ENCODE results near the gene MAP2. TPM values are rescaled to one million over a fixed set of nuclear protein-coding genes. Genes with fewer than 3 reads are reported as not detected.

Gene MAP2
- total and polyA plus RNA-seq, 12 donors: 3.5 to 15.5 (median 5.5) TPM

DNA sequence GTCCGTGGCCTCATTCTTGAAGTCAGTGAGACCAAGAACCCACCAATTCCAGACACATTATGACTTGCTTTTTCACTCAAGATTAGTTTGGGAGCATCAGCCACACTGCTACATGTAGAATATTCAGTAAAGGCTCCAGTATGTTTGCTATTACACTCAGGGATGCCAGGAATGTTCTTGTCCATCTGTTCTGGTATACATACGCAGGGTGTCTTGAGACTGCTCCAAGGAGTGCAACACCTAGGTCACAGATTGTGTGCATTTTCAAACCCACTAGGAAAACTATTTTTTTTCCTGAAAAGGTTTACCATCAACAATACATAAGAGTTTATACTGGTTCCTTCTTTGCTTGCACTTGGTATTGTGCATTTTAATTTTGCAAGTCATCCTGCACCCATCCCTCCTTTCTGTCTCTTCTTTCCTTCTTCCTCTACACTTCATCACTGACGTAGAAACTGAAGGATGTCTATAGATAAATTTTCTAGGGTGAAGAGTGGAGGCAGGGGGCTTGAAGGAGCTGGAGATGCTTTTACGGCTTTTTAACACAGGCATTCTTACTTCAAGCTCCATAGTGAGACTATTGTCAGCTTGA is 35.3 kb upstream of the MAP2 start:
- H3K36me3 ChIP-seq: no peaks in the 10 kb centered on the region

DNA sequence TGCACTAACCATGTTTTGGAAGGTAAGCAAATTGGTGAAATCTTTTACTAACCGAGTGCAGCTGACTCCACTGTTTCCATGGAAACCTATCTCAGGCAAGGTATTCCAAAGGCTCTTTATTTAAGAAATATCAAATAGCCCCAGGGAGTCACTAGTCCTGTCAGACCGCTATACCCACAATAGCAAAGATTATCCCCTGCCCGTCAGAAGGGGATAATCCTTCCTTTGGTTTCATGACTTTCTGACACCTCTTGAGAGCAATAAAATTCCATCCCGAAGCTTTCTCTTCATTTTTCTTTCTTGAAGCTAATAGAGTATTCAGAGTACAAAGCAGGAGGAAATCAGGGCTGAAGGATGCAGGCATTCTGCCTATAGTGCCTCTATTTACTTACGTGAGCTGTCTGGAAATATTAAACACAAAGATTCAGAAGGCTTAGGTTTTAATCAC is 34.7 kb upstream of the MAP2 start:
- Histone ChIP-seq H3K9me3 (no peaks in the 10 kb centered on the region), H3K27me3 (no peaks in the 10 kb centered on the region), H3K36me3 (no peaks in the 10 kb centered on the region), H3K27ac (no peak overlapping the region), H3K4me1 (no peaks in the 10 kb centered on the region), H3K4me3 (no peak overlapping the region)
- DNase-seq (no peak), ATAC-seq (no peak)
- intact Hi-C loops (cut with DNase I): no loop called here
- TF ChIP-seq CTCF (IDR thresholded peaks at IDR 0.05): no peak
- WGBS, 2 donors: 65 to 66% methylated on average over 5 of the region's 5 CpGs

More for the DNA sequence above, 35.3 kb upstream of the MAP2 start:
- ATAC-seq (no peak), DNase-seq (no peak)
- Histone ChIP-seq H3K27ac (no peak overlapping the region), H3K4me1 (no peaks in the 10 kb centered on the region), H3K9me3 (no peaks in the 10 kb centered on the region), H3K27me3 (no peaks in the 10 kb centered on the region), H3K4me3 (no peak overlapping the region)
- intact Hi-C loops (cut with DNase I): no loop called here
- no peak for TF ChIP-seq CTCF (IDR thresholded peaks at IDR 0.05)
- 75 to 84% methylated on average over 4 of the region's 4 CpGs for WGBS, 2 donors

DNA sequence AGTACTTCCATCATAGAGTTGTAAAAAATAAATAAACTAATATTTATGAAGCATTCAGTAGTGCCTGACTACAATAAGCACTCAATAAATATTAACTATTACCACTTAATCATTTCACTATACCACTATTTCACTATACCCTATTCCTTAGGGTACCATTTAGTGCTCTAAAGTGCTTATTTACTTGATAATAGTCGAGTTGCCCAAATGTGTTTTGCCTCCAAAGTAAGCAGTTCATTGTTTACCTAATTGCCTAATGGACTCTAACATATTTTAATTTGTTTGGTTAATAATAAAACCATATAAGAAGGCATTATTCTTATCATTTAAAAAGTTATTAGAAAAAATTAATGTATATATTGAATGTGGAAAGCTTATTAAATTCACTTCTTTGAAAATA is 33.0 kb upstream of the MAP2 start:
- Histone ChIP-seq H3K9me3 (no peaks in the 10 kb centered on the region), H3K36me3 (no peaks in the 10 kb centered on the region), H3K4me3 (no peak overlapping the region), H3K4me1 (no peaks in the 10 kb centered on the region), H3K27ac (no peak overlapping the region), H3K27me3 (no peaks in the 10 kb centered on the region)
- no peak for DNase-seq
- ATAC-seq: no peak
- intact Hi-C loops (cut with DNase I): no loop called here
- no peak for TF ChIP-seq CTCF (IDR thresholded peaks at IDR 0.05)
- WGBS, 2 donors: 49 to 71% methylated on average over 1 of the region's 1 CpG

DNA sequence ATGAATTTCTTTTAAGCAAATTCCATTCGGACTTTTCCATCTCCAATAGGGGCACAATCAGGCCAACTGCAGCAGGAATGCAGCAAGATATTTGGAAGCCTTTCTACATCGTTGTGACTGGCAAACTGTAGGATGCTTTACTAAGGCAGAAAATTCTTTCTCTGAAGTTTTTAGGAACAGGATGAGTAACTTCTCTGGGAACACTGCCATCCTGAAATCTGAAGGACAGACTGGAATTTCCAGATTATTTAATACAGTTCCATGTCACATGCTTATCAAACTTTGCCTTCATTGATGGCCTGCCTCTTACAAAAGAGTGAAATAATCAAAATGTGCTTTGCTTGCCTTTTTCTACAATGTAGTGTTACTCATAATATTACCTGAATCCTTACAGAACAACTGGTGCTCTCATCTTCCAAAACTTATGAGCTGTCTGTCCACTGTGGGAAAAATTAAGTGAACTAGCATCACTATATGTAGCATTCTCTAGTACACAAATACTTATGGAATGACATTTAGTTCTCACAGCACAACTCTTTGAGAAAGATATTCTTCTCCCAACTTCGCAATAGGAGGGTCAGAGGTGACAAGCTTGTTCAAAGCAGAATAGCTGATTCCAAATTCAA is 32.0 kb upstream of the MAP2 start:
- no peaks in the 10 kb centered on the region for H3K9me3 ChIP-seq
- intact Hi-C loops (cut with DNase I): no loop called here
- no peaks in the 10 kb centered on the region for H3K27me3 ChIP-seq
- DNase-seq (no peak), ATAC-seq (no peak)
- no peak overlapping the region for H3K4me3 ChIP-seq
- no peaks in the 10 kb centered on the region for H3K36me3 ChIP-seq
- no peak for TF ChIP-seq CTCF (IDR thresholded peaks at IDR 0.05)
- 45 to 47% methylated on average over 3 of the region's 3 CpGs for WGBS, 2 donors
- H3K4me1 ChIP-seq: no peaks in the 10 kb centered on the region
- no peak overlapping the region for H3K27ac ChIP-seq
